ENCODE results near the gene GMPPB.
"Not testable (repeated sequence)": the region's sequence is repeated elsewhere in the genome, so short reads cannot be mapped to it uniquely, and the experiment has no call there.

The GMPPB gene

DNA sequence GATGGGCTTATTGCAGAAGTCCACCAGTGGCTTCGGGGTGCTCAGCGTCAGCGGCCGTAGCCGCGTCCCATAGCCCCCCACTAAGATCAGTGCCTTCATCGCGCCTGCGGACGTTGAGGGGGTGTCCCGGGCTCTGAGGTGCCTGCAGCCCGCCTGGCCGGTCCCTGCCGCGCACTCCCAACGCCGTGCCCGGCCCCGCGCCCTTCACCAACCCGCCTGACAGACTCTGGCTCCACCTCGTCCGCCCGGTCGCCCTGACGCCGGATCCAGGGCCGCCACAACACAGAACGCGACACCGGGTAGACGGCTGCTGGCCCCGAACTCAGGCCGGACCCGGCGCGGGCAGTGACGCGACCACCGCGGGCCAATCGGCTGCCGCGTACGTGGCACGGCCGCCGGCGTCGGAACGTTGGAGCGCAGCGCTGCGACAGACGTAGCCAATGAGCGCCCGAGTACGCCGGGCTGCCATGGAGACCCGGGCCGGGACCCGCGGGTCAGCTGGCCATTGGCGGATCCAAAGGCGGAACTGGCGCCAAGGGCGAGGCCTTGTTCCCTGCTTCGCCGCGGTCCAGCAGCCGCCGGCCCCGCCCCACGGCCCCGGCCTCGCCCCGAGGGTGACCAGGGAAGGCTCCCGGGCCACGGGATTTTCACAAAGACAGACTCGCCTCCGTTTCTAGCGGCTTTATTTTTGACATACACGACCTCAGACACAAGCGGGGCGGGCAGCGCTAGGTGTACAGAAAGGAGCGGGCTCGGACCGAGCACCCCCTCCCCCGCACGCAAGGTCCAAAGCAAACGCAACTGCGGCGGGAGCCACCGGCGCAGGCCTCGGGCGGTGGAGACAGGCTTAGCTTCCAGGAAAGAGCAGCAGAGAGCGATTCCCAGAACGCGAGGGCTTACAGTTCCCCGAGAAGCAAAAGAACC lies at the start of gene GMPPB:
Gene GMPPB (minus strand): TSS at position 324 of the 924 bp plus-strand sequence. CDS start 225 bp downstream, at position 99.
- DNase-seq: peak; percentile 92

DNA sequence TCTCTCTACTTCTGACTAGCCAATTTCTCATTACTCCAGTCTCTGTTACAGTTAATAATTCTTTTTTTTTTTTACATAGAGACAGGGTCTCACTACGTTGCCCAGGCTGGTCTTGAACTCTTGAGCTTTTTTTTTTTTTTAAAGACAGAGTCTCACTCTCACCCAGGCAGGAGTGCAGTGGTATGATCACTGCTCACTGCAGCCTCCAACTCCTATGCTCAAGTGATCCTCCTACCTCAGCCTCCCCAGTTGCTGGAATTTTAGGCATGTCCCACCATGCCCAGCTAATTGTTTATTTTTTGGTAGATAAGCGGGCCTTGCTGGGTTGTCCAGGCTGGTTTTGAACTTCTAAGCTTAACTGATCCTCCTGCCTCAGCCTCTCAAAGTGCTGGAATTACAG lies 49.0 kb upstream of the GMPPB start:
- DNase-seq: no peak

GRCh38 chr3:49771340-49771938 lies 47.7 kb upstream of the GMPPB start:
- DNase-seq: no peak

DNA sequence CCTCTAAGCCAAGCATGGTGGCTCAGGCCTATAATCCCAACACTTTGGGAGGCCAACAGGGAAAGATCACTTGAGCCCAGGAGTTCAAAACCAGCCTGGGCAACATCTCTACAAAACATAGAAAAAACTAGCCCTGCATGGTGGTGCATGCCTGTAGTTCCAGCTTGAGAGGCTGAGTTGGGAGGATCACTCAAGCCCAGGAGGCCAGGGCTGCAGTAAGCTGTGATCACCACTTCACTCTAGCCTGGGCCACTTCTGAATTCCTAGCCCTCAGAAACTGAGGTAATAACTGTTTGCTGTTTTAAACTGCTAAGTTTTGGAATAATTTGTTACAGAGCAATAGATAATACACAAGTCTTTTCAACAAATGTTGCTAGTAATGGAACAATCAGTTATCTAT lies 46.2 kb upstream of the GMPPB start:
- DNase-seq: no peak

GRCh38 chr3:49769286-49769915 lies 45.6 kb upstream of the GMPPB start:
- DNase-seq: no peak

DNA sequence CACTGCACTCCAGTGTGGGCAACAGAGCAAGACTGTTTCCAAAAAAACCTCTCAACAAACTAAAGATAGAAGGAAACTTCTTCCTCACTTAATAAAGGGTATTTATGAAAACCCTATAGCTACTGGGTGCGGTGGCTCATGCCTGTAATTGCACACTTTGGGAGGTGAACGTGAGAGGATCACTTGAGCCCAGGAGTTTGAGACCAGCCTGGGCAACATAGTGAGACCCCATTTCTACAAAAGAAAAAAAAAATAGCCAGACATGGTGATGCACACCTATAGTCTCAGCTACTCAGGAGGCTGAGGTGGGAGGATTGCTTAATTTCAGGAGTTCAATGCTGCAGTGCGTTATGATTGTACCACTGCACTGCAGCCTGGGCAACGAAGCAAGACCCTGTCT lies 40.2 kb upstream of the GMPPB start:
- DNase-seq: no peak

DNA sequence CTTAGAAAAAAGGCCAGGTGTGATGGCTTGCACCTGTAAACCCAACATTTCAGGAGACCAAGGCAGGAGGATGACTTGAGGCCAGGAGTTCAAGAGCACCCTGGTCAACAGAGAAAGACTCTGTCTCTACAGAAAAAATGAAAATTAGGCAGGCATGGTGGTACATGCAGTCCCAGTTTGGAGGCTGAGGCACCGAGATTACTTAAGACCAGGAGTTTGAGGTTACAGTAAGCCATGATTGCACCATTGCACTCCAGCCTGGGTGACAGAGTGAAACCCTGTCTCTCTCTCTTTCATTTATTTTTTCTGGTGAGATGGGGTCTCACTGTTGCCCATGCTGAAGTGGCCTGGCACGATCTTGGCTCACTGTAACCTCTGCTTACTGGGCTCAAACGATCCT lies 37.9 kb upstream of the GMPPB start:
- DNase-seq: no peak

DNA sequence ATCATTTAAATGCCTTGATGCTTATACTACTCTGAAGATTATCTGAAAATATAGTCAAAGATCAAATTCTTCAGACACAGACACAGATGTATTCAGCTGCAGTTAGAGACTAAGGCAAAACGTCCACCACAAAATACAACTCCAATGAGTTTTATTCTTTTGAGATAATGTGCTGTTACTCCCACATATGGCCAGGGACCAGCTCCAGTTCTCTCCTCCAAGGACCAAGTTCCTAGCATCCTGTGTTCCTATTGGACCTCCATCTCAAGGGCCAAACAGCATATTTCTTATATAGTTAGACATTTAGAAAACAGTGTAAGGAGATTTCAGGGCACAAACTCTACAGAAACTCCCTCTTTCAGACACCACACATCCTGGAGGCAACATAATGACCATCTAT lies 35.5 kb upstream of the GMPPB start:
- no peak for DNase-seq

DNA sequence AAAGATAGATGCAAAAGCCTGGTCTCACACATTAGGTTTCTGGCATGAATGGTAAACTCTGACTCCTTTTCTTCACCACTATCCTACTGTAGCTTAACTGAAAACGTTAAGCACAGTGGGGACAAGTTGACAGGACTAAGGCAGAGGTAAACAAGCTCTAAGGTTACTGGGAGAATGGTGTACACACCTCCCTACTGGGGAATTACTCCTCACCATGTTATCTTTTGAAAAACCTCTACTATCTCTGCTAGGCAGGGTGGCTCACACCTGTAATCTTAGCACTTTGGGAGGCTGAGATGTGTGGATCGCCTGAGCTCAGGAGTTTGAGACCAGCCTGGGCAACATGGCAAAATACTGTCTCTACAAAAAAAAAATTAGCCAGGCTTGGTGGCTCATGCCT lies 33.4 kb upstream of the GMPPB start:
- no peak for DNase-seq

GRCh38 chr3:49756036-49756435 lies 32.3 kb upstream of the GMPPB start:
- no peak for DNase-seq

DNA sequence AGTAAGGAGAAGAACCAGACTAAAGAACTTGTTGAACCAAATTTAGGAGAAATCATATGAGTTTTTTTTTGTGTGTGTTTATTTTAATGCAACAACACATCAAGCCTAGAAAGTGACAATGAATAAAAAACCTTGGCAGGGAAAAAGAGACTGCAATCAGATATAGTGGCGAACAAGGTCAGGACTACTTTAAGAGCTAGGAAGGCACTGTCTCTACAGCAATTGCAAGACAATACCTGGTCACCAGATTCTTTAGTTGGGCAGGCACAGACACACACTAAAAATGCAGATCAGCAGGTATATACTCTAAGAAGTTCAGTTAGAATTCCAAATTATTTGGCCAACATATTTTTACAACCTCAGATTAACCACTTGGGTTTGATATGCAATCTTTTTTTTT lies 30.8 kb upstream of the GMPPB start:
- DNase-seq: no peak

DNA sequence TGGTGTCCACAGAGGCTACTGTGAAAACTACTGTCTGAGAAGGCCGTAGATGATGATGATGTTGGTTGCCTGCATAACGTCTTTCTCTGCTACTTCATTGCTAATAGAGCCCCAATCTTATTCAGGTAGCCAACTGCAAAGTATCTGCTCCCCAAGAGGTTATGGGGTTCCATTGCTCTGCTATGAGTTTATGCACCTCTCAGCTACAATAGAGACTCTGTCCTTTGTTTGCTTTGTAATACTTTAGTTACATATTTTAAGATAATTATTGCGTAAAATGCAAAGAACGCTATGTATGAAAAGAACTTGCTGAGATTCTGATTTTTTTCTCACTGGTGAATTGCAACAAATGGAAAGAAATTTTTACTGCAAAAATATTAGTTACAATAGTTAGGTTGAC lies 27.8 kb upstream of the GMPPB start:
- no peak for DNase-seq

GRCh38 chr3:49750056-49750455 lies 26.3 kb upstream of the GMPPB start:
- DNase-seq: no peak

DNA sequence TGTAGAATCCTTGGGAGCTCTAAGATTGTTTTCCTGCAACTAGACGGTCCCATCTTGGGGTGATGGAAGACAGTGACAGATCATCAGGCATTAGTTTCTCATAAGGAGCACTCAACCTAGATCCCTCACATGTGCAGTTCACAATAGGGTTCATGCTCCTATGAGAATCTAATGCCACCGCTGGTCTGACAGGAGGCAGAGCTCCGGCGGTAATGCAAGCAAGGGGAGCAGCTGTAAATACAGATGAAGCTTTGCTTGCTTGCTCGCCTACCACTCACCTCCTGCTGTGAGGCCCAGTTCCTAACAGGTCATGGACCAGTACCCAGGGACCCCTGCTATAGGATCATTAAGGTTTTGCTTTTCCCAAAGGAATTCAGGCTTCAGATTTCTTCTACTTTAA lies 25.1 kb upstream of the GMPPB start:
- not testable (repeated sequence) for DNase-seq

DNA sequence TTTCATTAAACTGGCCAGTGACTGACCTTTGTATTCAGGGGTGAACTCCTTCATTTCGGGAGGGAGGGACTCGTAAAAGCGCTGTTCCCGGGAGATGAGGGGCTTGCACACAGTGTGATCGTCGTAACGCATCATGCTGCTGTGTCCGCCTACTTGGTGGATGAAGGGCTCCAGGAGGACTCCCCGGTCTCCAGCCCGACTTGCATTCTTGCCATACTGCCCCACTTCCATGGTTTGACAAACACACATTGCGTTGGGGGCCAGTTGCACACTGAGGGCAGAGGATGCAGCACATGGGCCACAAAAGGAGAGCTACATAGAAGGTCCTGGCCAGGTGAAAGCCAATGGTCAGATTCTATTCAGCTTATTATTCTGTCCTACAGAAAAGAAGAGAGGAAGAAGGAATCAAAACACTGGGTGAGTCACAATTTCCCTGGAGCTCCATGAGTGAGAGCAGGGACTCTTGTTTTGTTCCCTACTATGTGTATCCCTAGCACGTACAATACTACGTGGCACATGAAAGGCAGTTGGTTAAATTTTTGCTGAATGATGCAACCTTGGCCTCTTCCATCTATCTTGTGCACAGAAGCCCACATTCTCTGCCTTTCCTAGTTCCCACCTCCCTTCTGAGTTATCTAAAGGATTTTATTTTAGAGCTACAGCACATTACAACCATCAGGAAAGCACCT lies 24.2 kb upstream of the GMPPB start:
- no peak for DNase-seq

DNA sequence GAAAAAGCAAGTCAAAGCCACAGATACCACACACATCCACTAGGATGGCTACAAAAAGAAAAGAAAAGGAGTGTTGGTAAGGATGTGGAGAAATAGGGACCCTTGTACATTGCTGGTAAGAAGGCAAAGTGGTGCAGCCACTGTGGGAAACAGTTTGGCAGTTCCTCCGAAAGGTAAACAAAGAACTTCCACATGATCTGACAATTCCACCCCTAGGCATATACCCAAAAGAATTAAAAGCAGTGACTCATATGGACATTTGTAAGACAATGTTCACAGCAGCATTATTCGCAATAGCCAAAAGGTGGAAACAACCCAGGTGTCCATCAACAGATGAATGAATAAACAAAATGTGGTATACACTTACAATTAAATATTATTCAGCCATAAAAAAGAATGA lies 22.2 kb upstream of the GMPPB start:
- no peak for DNase-seq

DNA sequence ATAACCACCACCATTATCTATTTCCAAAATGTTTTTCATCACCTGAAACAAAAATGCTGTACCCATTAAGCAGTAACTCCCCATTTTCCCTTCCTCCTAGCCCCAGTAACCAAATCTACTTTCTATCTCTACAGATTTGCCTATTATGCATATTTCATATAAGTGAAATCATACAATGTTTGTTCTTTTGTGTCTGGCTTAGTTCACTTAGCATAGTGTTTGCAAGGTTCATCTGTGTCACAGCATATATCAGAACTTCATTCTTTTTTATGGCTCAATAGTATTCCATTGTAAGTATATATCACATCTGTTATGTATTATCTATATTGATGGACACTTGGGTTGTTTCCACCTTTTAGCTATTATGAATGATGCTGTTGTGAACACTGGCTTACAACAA lies 16.7 kb upstream of the GMPPB start:
- DNase-seq: no peak

- DNase-seq: no peak
Measured at GRCh38 chr3:49738067-49738713, 14.4 kb upstream of the GMPPB start.

GRCh38 chr3:49734752-49735151 lies 11.0 kb upstream of the GMPPB start:
- no peak for DNase-seq

- no peak for DNase-seq
Measured at GRCh38 chr3:49733551-49733950, 9.8 kb upstream of the GMPPB start.

GRCh38 chr3:49732597-49732996 lies 8.8 kb upstream of the GMPPB start:
- no peak for DNase-seq

GRCh38 chr3:49729966-49730609 lies 6.3 kb upstream of the GMPPB start:
- DNase-seq: no peak

Data from CD4-positive, alpha-beta T cell treated with Interleukin-10 for 1 hour (primary cell).